HG03558 (cell line): ENCODE results near the gene TNNT3.

Source experiments
- ATAC-seq: cut with Tn5 transposase; IDR thresholded peaks from one replicate; pipeline ENCODE4 v1.9.1; 2021; ENCODE audit warnings: moderate number of reproducible peaks; ENCODE audit not compliant: unreplicated experiment; ENCODE audit errors: extremely low read depth

TNNT3 gene

GRCh38 chr11:1946812-1947484 lies 27.4 kb downstream of the TNNT3 start, which contains the start of gene MRPL23:
Gene MRPL23, plus strand, starts transcription at chr11:1947332. Its CDS starts 31 bp downstream, at chr11:1947363.
- ATAC-seq, result no peak

GRCh38 chr11:1947592-1948237 lies 28.2 kb downstream of the TNNT3 start:
- no peak for ATAC-seq

- no peak for ATAC-seq
Measured at GRCh38 chr11:1948389-1948788, 28.9 kb downstream of the TNNT3 start.

DNA sequence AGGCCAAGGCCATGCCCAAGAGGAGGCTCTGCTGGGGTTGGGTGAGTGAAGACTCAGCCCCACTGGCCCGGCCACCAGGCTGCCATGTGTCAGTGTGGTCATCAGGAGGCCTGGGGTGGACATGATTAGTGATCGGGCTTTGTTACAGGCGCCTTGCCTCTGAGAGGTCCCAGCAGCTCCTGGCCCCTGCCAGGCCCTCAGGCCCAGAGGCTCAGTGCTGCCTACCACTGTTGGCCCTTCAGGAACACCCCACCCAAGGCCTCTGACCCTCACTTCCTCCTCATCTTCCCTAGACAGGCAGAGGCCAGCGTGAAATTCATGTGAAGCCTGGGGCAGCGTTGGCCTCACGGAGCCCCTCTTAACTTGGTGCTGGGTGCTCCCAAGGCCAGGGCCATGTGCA lies 29.8 kb downstream of the TNNT3 start:
- no peak for ATAC-seq

DNA sequence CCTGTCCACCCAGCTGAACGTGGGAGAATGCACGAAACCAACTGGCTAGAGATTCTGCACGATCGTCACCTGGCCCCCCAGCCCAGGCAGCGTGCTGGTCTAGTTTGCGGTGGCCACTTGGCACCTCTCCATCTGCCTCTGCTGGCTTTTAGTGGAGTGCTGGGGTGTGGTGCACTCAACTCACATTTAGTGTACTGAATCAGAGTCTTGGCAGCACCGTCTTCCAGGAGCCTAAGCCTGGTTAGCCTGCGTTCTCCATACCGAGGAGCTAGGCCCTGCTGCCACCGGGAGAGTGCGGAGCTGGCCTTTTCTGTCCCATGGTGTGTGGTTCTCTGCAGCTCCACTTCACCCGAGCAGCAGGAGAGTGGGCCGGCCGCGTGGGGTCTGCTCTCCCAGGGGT lies 30.4 kb downstream of the TNNT3 start:
- ATAC-seq, result no peak

GRCh38 chr11:1952806-1953482 lies 33.4 kb downstream of the TNNT3 start:
- no peak for ATAC-seq

DNA sequence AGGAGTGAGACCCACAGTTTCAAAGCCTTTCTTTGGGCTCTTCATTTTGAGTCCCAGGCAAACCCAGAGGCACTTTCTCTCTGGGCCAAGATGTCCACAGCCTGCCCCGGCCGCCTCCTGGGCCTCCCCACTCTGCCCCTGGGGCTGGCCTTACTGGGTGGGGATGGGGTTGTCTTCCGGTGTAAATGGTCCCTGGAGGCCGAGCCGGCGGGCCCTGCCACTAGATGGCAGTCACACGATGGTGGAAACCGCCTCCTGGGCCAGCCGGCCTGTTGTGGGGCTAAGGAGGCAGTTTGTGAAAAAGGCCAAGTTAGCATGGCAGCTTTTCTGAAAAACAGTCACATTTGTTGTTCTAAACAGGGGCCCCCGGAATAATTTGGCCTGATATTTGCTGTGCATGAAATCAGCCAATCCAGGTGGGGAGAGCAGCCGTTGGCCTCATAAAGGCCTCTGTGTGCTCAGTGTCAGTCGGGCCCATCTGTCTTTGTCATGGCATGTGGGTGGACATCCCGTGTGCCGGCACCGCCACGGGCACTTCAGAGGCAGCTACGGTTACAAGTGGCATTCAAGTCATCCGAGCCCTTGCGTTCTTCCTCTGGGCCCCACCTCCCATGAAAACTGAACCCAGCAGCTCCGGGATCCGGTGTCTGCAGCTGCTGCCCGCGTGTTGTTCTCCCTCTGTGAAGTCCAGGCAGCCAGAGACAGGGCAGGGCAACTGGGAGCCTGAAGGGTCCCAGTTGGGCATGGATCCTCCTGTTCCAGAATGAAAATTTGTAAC lies 34.2 kb downstream of the TNNT3 start:
- ATAC-seq, result no peak

GRCh38 chr11:1958367-1958766 lies 38.9 kb downstream of the TNNT3 start:
- no peak for ATAC-seq

- ATAC-seq, result no peak
Measured at GRCh38 chr11:1959786-1960185, 40.3 kb downstream of the TNNT3 start.

GRCh38 chr11:1963864-1964263 lies 44.4 kb downstream of the TNNT3 start:
- no peak for ATAC-seq

GRCh38 chr11:1964348-1964747 lies 44.8 kb downstream of the TNNT3 start:
- no peak for ATAC-seq

- ATAC-seq, result no peak
Measured at GRCh38 chr11:1964955-1965354, 45.5 kb downstream of the TNNT3 start.

- no peak for ATAC-seq
Measured at GRCh38 chr11:1966531-1966930, 47.0 kb downstream of the TNNT3 start.

- ATAC-seq, result no peak
Measured at GRCh38 chr11:1967641-1968225, 48.2 kb downstream of the TNNT3 start.

DNA sequence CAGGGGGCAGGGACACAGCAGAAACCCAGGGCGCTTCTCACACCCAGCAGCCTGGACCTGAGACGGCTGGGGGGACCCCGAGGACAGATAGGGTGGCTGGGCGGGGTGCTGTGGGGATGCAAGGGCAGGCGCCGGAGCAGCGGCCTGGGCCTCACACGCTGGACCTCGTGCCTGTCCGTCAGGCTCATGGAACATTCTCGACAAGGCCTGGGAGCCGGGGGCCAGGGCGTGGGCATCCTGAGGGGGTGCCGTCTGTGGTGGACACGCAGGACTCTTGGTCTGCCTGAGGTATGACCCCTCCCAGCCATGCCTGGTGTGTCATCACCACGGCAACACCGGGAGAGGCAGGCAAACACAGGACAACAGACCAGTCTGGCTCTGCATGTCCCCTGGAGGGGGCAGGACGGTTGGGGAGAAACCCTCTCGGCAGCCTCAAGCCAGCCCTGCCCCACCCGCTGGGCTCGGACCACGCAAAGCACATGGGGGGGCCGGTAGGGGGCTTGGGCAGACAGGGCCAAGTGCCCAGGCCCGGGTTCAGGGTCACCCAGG lies 49.0 kb downstream of the TNNT3 start:
- no peak for ATAC-seq

DNA sequence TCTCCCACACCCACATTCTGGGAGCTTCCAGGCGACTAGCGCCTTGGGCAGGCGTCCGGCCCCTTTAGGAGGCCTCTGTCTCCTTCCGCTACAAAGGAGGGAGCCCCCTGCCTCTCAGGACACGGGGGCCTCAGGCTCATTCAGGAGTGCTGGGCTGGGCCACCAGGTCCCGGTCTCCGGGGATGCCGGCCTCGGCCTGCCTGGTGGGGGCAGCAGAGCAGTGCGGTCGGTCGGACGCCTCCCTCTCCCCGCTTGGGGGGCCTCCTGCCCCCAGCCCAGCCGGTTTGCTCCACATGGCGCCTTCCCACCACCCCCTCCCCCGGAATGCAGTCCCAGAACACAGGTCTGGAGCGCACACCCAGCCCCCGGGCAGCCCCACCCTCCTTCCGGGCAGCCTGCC lies 49.5 kb downstream of the TNNT3 start:
- ATAC-seq, result no peak

- ATAC-seq, result no peak
Measured at GRCh38 chr11:1969776-1970175, 50.3 kb downstream of the TNNT3 start.

- no peak for ATAC-seq
Measured at GRCh38 chr11:1970956-1971355, 51.5 kb downstream of the TNNT3 start.

- no peak for ATAC-seq
Measured at GRCh38 chr11:1975185-1975584, 55.7 kb downstream of the TNNT3 start.
